Mesenchymal stem cell (in vitro differentiated cells and primary cell): Measurements from ENCODE around the gene FZD10.

ENCODE experiments used
- DNase-seq: peaks from one replicate; pipeline ENCODE4 v3.0.0-alpha.2; 2013
- H2AFZ ChIP-seq: one replicate; pipeline ENCODE4 v1.6.1; 2013; ENCODE audit warnings: low read depth, mild to moderate bottlenecking, control low read depth, inconsistent platforms, low read length, moderate library complexity
- H2AK5ac ChIP-seq: 2 replicates; pipeline ENCODE4 v1.6.1; 2013; ENCODE audit warnings: low read length, moderate library complexity, mild to moderate bottlenecking, inconsistent platforms; ENCODE audit not compliant: severe bottlenecking
- H2BK120ac ChIP-seq: one replicate; pipeline ENCODE4 v1.6.1; 2013; ENCODE audit warnings: low read depth, mild to moderate bottlenecking, inconsistent platforms, low read length, moderate library complexity
- H2BK12ac ChIP-seq, 2 experiments: one replicate each; pipeline ENCODE4 v1.6.1; 2013; ENCODE audit warnings: inconsistent platforms in 2 of 2, low read length in 2 of 2, mild to moderate bottlenecking in 2 of 2, moderate library complexity in 2 of 2, control low read depth in 1 of 2
- H2BK15ac ChIP-seq: one replicate; pipeline ENCODE4 v1.6.1; 2013; ENCODE audit warnings: mild to moderate bottlenecking, low read depth, inconsistent platforms; ENCODE audit not compliant: poor library complexity, severe bottlenecking
- H2BK5ac ChIP-seq: 2 replicates; pipeline ENCODE4 v1.6.1; 2013; ENCODE audit warnings: low read depth, mild to moderate bottlenecking, low read length, control low read depth, inconsistent platforms; ENCODE audit not compliant: poor library complexity, severe bottlenecking
- H3K14ac ChIP-seq, 2 experiments: one replicate each; pipeline ENCODE4 v1.6.1; 2013; ENCODE audit warnings: inconsistent platforms in 2 of 2, low read length in 2 of 2, control low read depth in 1 of 2, mild to moderate bottlenecking in 1 of 2, moderate library complexity in 1 of 2
- H3K18ac ChIP-seq, 2 experiments: one replicate each; pipeline ENCODE4 v1.6.1; 2013; ENCODE audit warnings: inconsistent platforms in 2 of 2, low read length in 2 of 2, control low read depth in 1 of 2, low read depth in 1 of 2, mild to moderate bottlenecking in 1 of 2
- H3K23ac ChIP-seq, 2 experiments: one replicate each; pipeline ENCODE4 v1.6.1; 2013; ENCODE audit warnings: inconsistent platforms in 2 of 2, low read length in 2 of 2, mild to moderate bottlenecking in 2 of 2, moderate library complexity in 2 of 2, control low read depth in 1 of 2
- H3K27ac ChIP-seq: 2 replicates; pipeline ENCODE4 v1.5.1; 2013; ENCODE audit warnings: mild to moderate bottlenecking, moderate library complexity, low read length, control low read depth, inconsistent platforms; ENCODE audit not compliant: poor library complexity, severe bottlenecking
- H3K27me3 ChIP-seq, 2 experiments: 2 replicates each; pipeline versions ENCODE4 v1.6.1 to v1.7.0; 2013; ENCODE audit warnings: low read length in 2 of 2, mild to moderate bottlenecking in 2 of 2, moderate library complexity in 2 of 2, control low read depth in 1 of 2, inconsistent platforms in 1 of 2; ENCODE audit not compliant: control insufficient read depth in 1 of 2, insufficient read depth in 1 of 2
- H3K36me3 ChIP-seq, 2 experiments: 2 replicates each; pipeline versions ENCODE4 v1.6.1 to v1.7.0; 2013; ENCODE audit warnings: low read length in 2 of 2, control low read depth in 1 of 2, inconsistent platforms in 1 of 2, low read depth in 1 of 2, mild to moderate bottlenecking in 1 of 2; ENCODE audit not compliant: insufficient read depth in 2 of 2, control insufficient read depth in 1 of 2
- H3K4ac ChIP-seq, 2 experiments: one replicate each; pipeline ENCODE4 v1.6.1; 2013; ENCODE audit warnings: inconsistent platforms in 2 of 2, low read length in 2 of 2, mild to moderate bottlenecking in 2 of 2, moderate library complexity in 2 of 2, control low read depth in 1 of 2, low read depth in 1 of 2
- H3K4me1 ChIP-seq: 2 replicates; pipeline ENCODE4 v1.6.1; 2013; ENCODE audit warnings: low read depth, low read length, control low read depth; ENCODE audit not compliant: control insufficient read depth, insufficient read depth
- H3K4me2 ChIP-seq: 2 replicates; pipeline ENCODE4 v1.6.1; 2013; ENCODE audit warnings: low read length, mild to moderate bottlenecking, inconsistent platforms; ENCODE audit not compliant: poor library complexity, severe bottlenecking
- H3K4me3 ChIP-seq, 2 experiments: 2 replicates each; pipeline versions ENCODE4 v1.5.1 to v1.7.0; 2013; ENCODE audit warnings: low read length in 2 of 2, mild to moderate bottlenecking in 2 of 2, control low read depth in 1 of 2, low read depth in 1 of 2; ENCODE audit not compliant: insufficient read depth in 1 of 2
- H3K79me1 ChIP-seq: replicated peaks from 2 replicates; pipeline ENCODE4 v1.6.1; 2013; ENCODE audit warnings: mild to moderate bottlenecking, control low read depth, low read length, inconsistent platforms; ENCODE audit not compliant: poor library complexity, severe bottlenecking
- H3K9ac ChIP-seq: 2 replicates; pipeline ENCODE4 v1.7.0; 2013; ENCODE audit warnings: mild to moderate bottlenecking, low read length, moderate library complexity
- H3K9me3 ChIP-seq: 2 replicates; pipeline ENCODE4 v1.7.0; 2013; ENCODE audit warnings: mild to moderate bottlenecking, low read length; ENCODE audit not compliant: control insufficient read depth
- H4K8ac ChIP-seq: one replicate; pipeline ENCODE4 v1.6.1; 2013; ENCODE audit warnings: inconsistent platforms, mild to moderate bottlenecking, low read length, moderate library complexity
- H4K91ac ChIP-seq: one replicate; pipeline ENCODE4 v1.6.1; 2013; ENCODE audit warnings: mild to moderate bottlenecking, low read length, inconsistent platforms
- WGBS: methylation state at CpG from one replicate; pipeline ENCODE4 v1.1.7; 2013; ENCODE audit warnings: mixed read lengths; 5-methylcytosine and 5-hydroxymethylcytosine counted together

FZD10 gene

GRCh38 chr12:130177635-130178242 is 15.5 kb downstream of the FZD10 start:
- no peak overlapping the region for H2AFZ ChIP-seq
- H2BK12ac ChIP-seq, result no peak overlapping the region
- no peak overlapping the region for H3K4me2 ChIP-seq
- H2AK5ac ChIP-seq, result no peak overlapping the region
- 23% methylated on average over 12 of the region's 14 CpGs for WGBS
- no peak for DNase-seq
- peaks cover 8% of the 10 kb centered on the region for H3K9me3 ChIP-seq
- H3K4me3 ChIP-seq, result no peak overlapping the region
- no peak overlapping the region for H3K23ac ChIP-seq
- no peaks in the 10 kb centered on the region for H3K4me1 ChIP-seq
- H3K9ac ChIP-seq, result no peak overlapping the region
- H3K27me3 ChIP-seq, result peaks cover 0 to 8% of the 10 kb centered on the region in 2 experiments
- no peaks in the 10 kb centered on the region for H3K36me3 ChIP-seq
- H4K91ac ChIP-seq, result no peak overlapping the region
- H3K14ac ChIP-seq, result no peak overlapping the region
- H3K18ac ChIP-seq, result no peak overlapping the region
- H2BK5ac ChIP-seq, result no peak overlapping the region
- H3K4ac ChIP-seq, result no peak overlapping the region
- no peaks in the 10 kb centered on the region for H3K79me1 ChIP-seq
- no peak overlapping the region for H3K27ac ChIP-seq
- H4K8ac ChIP-seq, result no peak overlapping the region
- H2BK15ac ChIP-seq, result no peak overlapping the region
- no peak overlapping the region for H2BK120ac ChIP-seq

- H2AFZ ChIP-seq, result no peak overlapping the region
- H3K4me1 ChIP-seq, result no peaks in the 10 kb centered on the region
- H2BK15ac ChIP-seq, result no peak overlapping the region
- H4K8ac ChIP-seq, result no peak overlapping the region
- no peak overlapping the region for H3K4me3 ChIP-seq
- H3K14ac ChIP-seq, result no peak overlapping the region
- no peak overlapping the region for H2AK5ac ChIP-seq
- H2BK5ac ChIP-seq, result no peak overlapping the region
- H3K36me3 ChIP-seq, result no peaks in the 10 kb centered on the region
- no peak overlapping the region for H3K18ac ChIP-seq
- H3K9ac ChIP-seq, result no peak overlapping the region
- H3K4me2 ChIP-seq, result no peak overlapping the region
- no peak overlapping the region for H3K23ac ChIP-seq
- H3K9me3 ChIP-seq, result peaks cover 8% of the 10 kb centered on the region
- H3K27me3 ChIP-seq, result peaks cover 0 to 11% of the 10 kb centered on the region in 2 experiments
- no peak overlapping the region for H2BK120ac ChIP-seq
- H4K91ac ChIP-seq, result no peak overlapping the region
- H3K4ac ChIP-seq, result no peak overlapping the region
- no peak for DNase-seq
- no peak overlapping the region for H3K27ac ChIP-seq
- WGBS, result 52% methylated on average over 7 of the region's 7 CpGs
- no peak overlapping the region for H2BK12ac ChIP-seq
- H3K79me1 ChIP-seq, result no peaks in the 10 kb centered on the region
Observed at GRCh38 chr12:130178282-130178681, 16.0 kb downstream of the FZD10 start.

GRCh38 chr12:130179191-130179590 is 16.9 kb downstream of the FZD10 start:
- H2AFZ ChIP-seq, result no peak overlapping the region
- H3K9ac ChIP-seq, result no peak overlapping the region
- H3K4me3 ChIP-seq, result no peak overlapping the region
- no peaks in the 10 kb centered on the region for H3K79me1 ChIP-seq
- no peak for DNase-seq
- no peak overlapping the region for H2BK120ac ChIP-seq
- H3K4me2 ChIP-seq, result no peak overlapping the region
- H2BK15ac ChIP-seq, result no peak overlapping the region
- H4K91ac ChIP-seq, result no peak overlapping the region
- H3K4me1 ChIP-seq, result no peaks in the 10 kb centered on the region
- peaks cover 0 to 11% of the 10 kb centered on the region in 2 experiments for H3K27me3 ChIP-seq
- no peak overlapping the region for H2BK12ac ChIP-seq
- H4K8ac ChIP-seq, result no peak overlapping the region
- no peak overlapping the region for H3K4ac ChIP-seq
- H3K18ac ChIP-seq, result no peak overlapping the region
- peaks cover 8% of the 10 kb centered on the region for H3K9me3 ChIP-seq
- H3K27ac ChIP-seq, result no peak overlapping the region
- H3K36me3 ChIP-seq, result no peaks in the 10 kb centered on the region
- no peak overlapping the region for H3K14ac ChIP-seq
- H3K23ac ChIP-seq, result no peak overlapping the region
- no peak overlapping the region for H2AK5ac ChIP-seq
- 81% methylated on average over 7 of the region's 7 CpGs for WGBS
- H2BK5ac ChIP-seq, result no peak overlapping the region

- Histone ChIP-seq H4K8ac (no peak overlapping the region), H3K9ac (no peak overlapping the region), H2BK120ac (no peak overlapping the region), H2BK12ac (no peak overlapping the region), H3K4ac (no peak overlapping the region), H3K9me3 (peaks cover 8% of the 10 kb centered on the region), H3K4me3 (no peak overlapping the region), H3K79me1 (no peaks in the 10 kb centered on the region), H3K4me2 (no peak overlapping the region), H3K27ac (no peak overlapping the region), H3K14ac (no peak overlapping the region), H3K23ac (no peak overlapping the region), H3K27me3 (peaks cover 0 to 11% of the 10 kb centered on the region in 2 experiments), H3K36me3 (no peaks in the 10 kb centered on the region), H4K91ac (no peak overlapping the region), H2AFZ (no peak overlapping the region), H2BK15ac (no peak overlapping the region), H2BK5ac (no peak overlapping the region), H3K18ac (no peak overlapping the region), H3K4me1 (no peaks in the 10 kb centered on the region), H2AK5ac (no peak overlapping the region)
- no peak for DNase-seq
- 83% methylated on average over 10 of the region's 11 CpGs for WGBS
Observed at GRCh38 chr12:130179621-130180020, 17.4 kb downstream of the FZD10 start.
